Measurements from ENCODE around the gene ANKRD33B.

ANKRD33B gene

GRCh38 chr5:10559151-10559550, 4.7 kb upstream of the ANKRD33B start:
- DNase-seq (ENCODE audit: low spot score), result no peak
- Histone ChIP-seq H3K4me3 (no peak overlapping the region), H3K27ac (no peak overlapping the region)
- TF ChIP-seq CTCF (IDR thresholded peaks at IDR 0.05), result no peak

DNA sequence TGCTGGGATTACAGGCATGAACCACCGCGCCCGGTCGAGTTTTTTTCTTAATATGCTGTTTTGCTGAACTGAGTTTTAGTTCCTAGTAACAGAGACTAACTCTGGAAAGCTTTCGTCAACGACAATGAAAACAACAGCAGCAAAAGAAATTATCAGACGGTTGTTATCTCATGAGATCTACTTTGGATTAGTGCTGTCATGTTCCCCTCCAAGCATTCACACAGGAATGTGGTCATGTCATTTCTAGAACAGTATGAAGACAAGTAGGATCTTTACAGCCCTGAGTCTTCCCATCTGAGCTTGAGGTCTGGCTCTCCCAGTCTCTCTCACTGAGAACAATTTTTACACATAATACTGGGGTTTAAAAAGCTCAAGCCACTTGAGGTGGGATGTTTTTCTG, 4.0 kb upstream of the ANKRD33B start:
- no peak for DNase-seq (ENCODE audit: low spot score)
- no peak for TF ChIP-seq CTCF (IDR thresholded peaks at IDR 0.05)
- Histone ChIP-seq H3K4me3 (no peak overlapping the region), H3K27ac (no peak overlapping the region)

DNA sequence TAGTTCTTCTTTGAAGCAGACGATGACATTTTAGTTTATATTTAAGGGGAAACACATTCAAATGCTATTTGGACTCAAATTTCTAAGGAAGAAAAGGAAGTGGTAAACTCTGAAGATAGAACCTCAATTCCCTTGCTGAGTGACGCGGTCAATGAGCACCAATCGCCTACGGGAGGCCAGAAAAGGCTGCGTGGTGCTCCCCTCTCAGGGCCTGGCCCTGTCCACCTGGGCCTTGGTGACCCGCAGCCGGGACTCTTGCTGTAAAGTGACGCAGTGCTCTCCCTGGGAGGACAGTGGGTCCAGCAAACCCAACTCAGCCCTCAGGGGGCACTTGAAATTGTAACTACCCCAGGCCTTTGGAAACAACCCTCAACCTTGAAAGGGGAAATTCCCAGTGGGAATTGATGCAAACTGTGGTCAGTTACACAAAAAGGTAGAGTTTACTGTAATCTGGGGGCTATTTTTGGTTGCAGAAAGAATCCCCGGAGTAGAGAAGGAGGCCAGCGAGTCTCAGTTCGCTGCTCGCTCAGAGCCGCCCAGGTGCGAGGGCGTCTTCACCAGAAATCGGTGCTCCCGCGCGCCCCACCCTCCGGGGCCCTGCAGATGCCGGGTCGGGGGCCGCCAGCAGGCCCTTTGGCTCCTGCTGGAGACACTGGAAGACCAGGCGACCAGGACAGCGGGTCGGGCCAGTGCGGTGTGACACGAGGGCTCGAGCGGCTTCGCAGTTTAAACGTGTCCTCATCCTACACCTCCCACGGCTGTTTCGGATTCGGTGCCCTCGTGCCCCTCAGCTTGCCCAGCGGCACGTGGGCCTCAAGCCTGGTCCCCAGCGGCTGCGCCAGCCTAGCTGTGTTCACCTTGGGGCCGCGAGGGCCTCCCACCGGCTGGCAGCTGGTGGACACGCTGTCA, 1.4 kb upstream of the ANKRD33B start:
- no peak for DNase-seq (ENCODE audit: low spot score)
- TF ChIP-seq CTCF (IDR thresholded peaks at IDR 0.05), result no peak
- peak overlapping the region; percentile 80 for H3K4me3 ChIP-seq
- H3K27ac ChIP-seq, result peak overlapping the region in 1 of 2 donors; percentile 73

- no peak for TF ChIP-seq CTCF (IDR thresholded peaks at IDR 0.05)
- no peak for DNase-seq (ENCODE audit: low spot score)
- H3K4me3 ChIP-seq, result peak overlapping the region; percentile 80
- peak overlapping the region; percentile 53 to 73 for H3K27ac ChIP-seq
Observed at GRCh38 chr5:10563110-10563944, 543 bp upstream of the ANKRD33B start.

GRCh38 chr5:10564838-10565784, 1.2 kb downstream of the ANKRD33B start:
- Histone ChIP-seq H3K4me3 (peak overlapping the region; percentile 80), H3K27ac (peak overlapping the region; percentile 53 to 73)
- DNase-seq (ENCODE audit: low spot score), result no peak
- no peak for TF ChIP-seq CTCF (IDR thresholded peaks at IDR 0.05)

DNA sequence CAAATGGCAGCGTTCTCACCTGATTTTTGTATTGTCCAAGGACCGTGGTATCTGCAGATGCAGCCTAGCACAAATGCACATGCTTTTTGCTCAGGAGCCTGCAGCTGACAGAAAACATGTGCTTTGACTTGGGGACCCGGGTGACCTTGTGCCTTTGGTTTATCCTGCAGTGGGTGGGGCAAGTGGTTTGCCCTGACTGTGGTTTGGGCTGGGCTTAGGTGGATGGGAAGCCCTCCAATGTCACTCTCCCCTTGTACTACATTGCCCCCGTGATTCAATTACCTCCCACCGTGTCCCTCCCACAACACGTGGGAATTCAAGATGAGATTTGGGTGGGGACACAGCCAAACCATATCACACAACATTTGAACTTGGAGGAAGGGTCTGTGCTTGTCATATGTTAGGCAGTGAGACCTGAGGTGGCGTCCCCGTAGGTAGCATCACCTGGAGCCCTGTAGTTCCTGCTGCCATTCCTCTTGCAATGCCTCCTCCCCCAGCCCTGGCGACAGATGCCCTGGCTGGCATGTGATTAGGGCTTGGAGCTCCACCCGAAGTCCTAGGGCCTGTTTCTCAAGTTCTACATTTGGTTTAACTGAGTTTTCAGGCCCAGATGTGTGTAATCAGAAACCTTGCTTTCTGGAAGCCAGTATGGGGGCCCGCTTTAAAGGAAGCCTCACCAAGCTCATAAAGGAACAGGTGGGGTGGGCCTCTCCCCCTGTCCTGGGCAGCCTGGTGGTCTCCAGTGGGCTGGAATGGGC, 2.1 kb downstream of the ANKRD33B start:
- DNase-seq (ENCODE audit: low spot score), result no peak

More for the DNA sequence above, 2.1 kb downstream of the ANKRD33B start:
- Histone ChIP-seq H3K4me3 (peak overlapping the region; percentile 80), H3K27ac (peak overlapping the region; percentile 21 to 73)
- no peak for TF ChIP-seq CTCF (IDR thresholded peaks at IDR 0.05)

All from coronary artery (tissue), 2 donors.